Measurements from ENCODE around the gene HHATL. TPM values are rescaled to one million over a fixed set of nuclear protein-coding genes. Genes with fewer than 3 reads are reported as not detected.

Gene HHATL
- total and polyA plus RNA-seq, 9 donors: 0.12 to 1.3 (median 0.52) TPM; not detected in 5

DNA sequence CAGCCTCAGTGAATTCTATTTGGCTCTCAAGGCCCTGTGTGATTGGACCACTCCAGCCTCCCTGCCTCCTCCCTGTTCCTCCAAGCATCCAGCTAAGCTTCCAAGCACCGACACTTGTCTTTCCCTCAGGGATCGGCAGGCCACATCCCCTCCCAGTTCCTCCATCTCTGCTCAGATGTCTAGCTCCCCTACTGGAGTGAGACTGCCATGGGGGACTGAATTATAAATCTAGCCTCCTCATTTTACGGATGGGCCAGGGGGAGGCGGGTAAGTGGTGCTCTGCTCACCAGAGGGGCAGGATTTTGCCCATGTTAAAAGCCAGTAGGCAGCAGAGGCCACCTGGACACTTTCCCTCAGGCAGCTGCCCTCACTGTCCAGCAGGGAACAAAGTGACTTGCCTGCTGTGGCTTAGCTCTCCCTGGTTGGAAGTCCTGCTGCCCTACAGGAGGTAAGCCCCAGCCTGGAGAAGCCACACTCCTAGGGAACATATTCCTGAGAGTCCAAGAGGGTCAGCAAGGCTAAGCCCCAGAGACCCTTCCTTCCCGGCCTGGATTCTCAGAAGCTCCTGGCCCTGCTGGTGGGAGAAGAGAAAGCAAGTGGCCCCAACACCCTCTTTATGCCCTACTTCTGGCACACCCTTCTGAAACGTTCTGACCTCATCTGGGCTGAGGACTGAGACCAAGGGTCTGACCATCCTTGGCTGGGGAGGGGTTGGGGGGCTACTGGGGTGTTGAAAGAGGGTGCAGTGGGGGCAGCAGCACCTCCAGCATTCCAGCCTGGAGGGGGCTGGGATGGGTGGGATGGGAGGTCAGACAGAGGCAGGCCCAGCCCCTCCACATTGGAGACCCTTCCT lies 9.1 kb upstream of the HHATL start:
- WGBS, 3 donors: 44 to 54% (median 52%) methylated on average over 6 of the region's 6 CpGs
- no peak overlapping the region for H3K4me3 ChIP-seq
- intact Hi-C loops (cut with DNase I): no loop called here
- no peaks in the 10 kb centered on the region for H3K27me3 ChIP-seq
- DNase-seq: peak in 1 of 5 donors; percentile 6
- TF ChIP-seq EP300 (IDR thresholded peaks at IDR 0.05) (no peak), POLR2A (IDR thresholded peaks at IDR 0.05) (no peak)
- TF ChIP-seq, protein P1, sequence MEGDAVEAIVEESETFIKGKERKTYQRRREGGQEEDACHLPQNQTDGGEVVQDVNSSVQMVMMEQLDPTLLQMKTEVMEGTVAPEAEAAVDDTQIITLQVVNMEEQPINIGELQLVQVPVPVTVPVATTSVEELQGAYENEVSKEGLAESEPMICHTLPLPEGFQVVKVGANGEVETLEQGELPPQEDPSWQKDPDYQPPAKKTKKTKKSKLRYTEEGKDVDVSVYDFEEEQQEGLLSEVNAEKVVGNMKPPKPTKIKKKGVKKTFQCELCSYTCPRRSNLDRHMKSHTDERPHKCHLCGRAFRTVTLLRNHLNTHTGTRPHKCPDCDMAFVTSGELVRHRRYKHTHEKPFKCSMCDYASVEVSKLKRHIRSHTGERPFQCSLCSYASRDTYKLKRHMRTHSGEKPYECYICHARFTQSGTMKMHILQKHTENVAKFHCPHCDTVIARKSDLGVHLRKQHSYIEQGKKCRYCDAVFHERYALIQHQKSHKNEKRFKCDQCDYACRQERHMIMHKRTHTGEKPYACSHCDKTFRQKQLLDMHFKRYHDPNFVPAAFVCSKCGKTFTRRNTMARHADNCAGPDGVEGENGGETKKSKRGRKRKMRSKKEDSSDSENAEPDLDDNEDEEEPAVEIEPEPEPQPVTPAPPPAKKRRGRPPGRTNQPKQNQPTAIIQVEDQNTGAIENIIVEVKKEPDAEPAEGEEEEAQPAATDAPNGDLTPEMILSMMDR (IDR thresholded peaks at IDR 0.05): no peak
- no peaks in the 10 kb centered on the region for H3K4me1 ChIP-seq (ENCODE audit: insufficient read depth)
- H3K27ac ChIP-seq: no peak overlapping the region
- H3K9me3 ChIP-seq: no peaks in the 10 kb centered on the region
- H3K36me3 ChIP-seq: no peaks in the 10 kb centered on the region

DNA sequence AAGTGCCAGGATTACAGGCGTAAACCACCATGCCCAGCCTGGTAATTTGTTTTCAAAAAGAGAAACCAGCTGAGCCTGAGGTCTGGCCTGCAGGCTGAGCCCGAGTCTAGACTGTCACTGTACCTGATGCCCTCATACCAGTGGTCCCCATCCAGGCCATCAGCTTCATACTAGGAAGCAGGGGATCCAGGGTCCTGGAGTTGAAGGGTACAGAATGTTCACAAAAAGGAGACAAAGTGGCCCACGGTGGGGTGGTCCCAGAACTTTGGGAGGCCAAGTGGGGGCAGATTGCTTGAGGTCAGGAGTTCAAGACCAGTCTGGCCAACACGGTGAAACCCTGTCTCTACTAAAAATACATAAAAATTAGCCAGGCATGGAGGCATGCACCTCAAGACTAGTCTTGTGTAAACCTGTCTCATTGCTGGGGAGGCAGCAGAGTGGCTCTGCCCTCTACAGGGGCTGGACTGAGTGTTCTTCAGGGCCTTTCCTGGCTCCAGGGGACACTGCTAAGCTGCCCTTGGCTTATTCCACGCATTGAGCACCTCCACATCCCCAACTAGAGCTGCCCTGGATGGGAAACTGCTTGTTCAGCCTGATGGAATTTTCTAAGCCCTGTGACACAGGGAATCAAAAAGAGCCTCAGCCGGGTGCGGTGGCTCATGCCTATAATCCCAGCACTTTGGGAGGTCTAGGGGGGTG lies 7.9 kb upstream of the HHATL start:
- Histone ChIP-seq H3K27ac (no peak overlapping the region), H3K9me3 (no peaks in the 10 kb centered on the region), H3K4me1 (ENCODE audit: insufficient read depth) (no peaks in the 10 kb centered on the region), H3K36me3 (no peaks in the 10 kb centered on the region), H3K27me3 (no peaks in the 10 kb centered on the region), H3K4me3 (no peak overlapping the region)
- intact Hi-C loops (cut with DNase I): no loop called here
- no peak for TF ChIP-seq EP300 (IDR thresholded peaks at IDR 0.05)
- TF ChIP-seq, protein P1 (IDR thresholded peaks at IDR 0.05): no peak
- TF ChIP-seq POLR2A (IDR thresholded peaks at IDR 0.05): no peak
- 71 to 75% (median 72%) methylated on average over 7 of the region's 7 CpGs for WGBS, 3 donors
- DNase-seq: peak in 3 of 5 donors; percentile 2 to 7 (median 4)

DNA sequence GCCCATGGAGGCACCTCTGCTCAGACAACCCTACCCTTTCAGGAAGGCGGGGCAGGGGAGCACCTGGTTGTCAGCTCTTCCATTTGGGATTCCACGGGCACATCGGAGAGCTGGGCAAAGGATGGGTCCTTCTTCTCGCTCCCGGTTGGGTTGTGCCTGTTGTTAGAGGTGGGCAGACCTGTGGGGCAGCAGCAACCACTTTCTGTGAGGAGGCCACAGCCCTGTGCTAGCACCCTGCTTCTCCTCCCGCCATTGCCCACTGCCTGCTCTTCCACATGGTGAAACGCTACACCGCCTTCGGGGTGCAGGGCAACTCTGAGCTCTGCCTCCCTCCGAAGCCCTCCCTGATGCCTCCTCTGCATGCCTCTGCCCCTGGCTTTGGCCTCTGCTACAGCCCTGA lies 7.0 kb upstream of the HHATL start:
- 91 to 93% (median 92%) methylated on average over 10 of the region's 10 CpGs for WGBS, 3 donors
- H3K4me1 ChIP-seq (ENCODE audit: insufficient read depth): no peaks in the 10 kb centered on the region
- no peaks in the 10 kb centered on the region for H3K9me3 ChIP-seq
- H3K4me3 ChIP-seq: no peak overlapping the region
- H3K27ac ChIP-seq: no peak overlapping the region
- DNase-seq: peak in 2 of 5 donors; percentile 4 to 9
- H3K36me3 ChIP-seq: no peaks in the 10 kb centered on the region
- H3K27me3 ChIP-seq: no peaks in the 10 kb centered on the region
- TF ChIP-seq EP300 (IDR thresholded peaks at IDR 0.05) (no peak), POLR2A (IDR thresholded peaks at IDR 0.05) (no peak)
- TF ChIP-seq, protein P1 (IDR thresholded peaks at IDR 0.05): no peak
- intact Hi-C loops (cut with DNase I): no loop called here

DNA sequence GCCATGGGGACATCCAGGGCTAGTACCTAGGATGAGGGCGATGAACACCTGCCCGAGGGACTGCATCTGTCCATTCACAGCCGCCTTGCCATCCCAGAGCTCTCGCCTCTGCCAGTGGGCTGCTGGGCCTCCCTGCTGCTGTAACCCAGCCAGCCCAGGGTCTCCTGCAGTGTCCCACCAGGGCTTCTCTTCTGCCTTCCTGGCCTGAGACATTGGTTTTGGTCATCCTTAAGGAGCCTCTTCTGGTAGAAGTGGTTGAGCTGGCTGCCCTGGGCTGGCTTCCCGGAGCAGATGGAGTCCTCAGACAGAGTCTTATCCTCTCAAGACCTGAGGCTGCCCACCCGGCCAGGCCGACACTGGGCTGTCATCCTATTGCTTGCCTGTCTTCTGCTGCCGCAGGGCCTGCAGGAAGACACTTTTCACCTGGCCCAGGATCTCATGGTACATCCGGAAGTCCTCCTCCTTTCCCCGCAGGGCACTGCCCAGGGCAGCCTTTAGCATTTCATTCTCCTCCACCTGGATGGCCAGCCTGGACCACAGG lies 6.1 kb upstream of the HHATL start:
- DNase-seq: peak in 2 of 5 donors; percentile 3 to 7
- TF ChIP-seq POLR2A (IDR thresholded peaks at IDR 0.05) (no peak), EP300 (IDR thresholded peaks at IDR 0.05) (no peak)
- TF ChIP-seq, protein P1 (IDR thresholded peaks at IDR 0.05): no peak
- no peaks in the 10 kb centered on the region for H3K4me1 ChIP-seq (ENCODE audit: insufficient read depth)
- H3K36me3 ChIP-seq: no peaks in the 10 kb centered on the region
- no peaks in the 10 kb centered on the region for H3K9me3 ChIP-seq
- 84 to 91% (median 89%) methylated on average over 10 of the region's 10 CpGs for WGBS, 3 donors
- no peaks in the 10 kb centered on the region for H3K27me3 ChIP-seq
- no peak overlapping the region for H3K27ac ChIP-seq
- intact Hi-C loops (cut with DNase I): no loop called here
- H3K4me3 ChIP-seq: no peak overlapping the region

Measured in ovary (tissue), 9 donors.